NCI-H526 (cell line): ENCODE data around the gene CDK14.
A peak's percentile ranks its signal among the peaks of the same experiment; 100 is the strongest.

ENCODE experiments used
- DNase-seq, 2 experiments: peaks; one replicate each; lab custom pipeline; 2025; lab: John Stamatoyannopoulos, UW

The CDK14 gene

DNA sequence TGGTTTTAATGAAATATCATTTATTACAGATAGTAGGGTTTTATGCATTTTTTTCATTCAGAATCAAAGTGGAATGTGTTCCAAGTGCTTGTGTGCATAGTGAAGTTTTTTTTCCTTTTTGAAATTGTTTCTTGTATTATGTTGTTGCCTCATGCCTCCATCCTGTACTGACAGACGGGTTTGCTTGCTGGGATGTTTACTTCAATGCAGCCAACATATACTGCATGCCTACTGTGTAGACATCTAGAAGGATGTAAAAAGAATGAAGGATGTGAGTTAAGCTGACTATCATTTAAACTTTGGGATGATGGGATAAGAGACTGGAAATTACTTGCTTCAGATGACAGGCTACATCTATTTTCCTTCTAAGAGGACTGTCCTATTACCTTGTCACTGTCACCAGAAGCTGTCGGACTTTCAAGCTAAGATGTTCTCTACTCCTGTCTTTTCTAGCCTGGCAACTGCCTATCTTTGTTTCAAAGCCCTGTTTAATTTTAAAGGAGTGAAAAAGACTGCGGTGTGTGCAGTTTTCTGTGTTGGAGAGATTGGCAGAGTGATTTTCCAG lies 243.7 kb downstream of the CDK14 start:
- DNase-seq = no peak

DNA sequence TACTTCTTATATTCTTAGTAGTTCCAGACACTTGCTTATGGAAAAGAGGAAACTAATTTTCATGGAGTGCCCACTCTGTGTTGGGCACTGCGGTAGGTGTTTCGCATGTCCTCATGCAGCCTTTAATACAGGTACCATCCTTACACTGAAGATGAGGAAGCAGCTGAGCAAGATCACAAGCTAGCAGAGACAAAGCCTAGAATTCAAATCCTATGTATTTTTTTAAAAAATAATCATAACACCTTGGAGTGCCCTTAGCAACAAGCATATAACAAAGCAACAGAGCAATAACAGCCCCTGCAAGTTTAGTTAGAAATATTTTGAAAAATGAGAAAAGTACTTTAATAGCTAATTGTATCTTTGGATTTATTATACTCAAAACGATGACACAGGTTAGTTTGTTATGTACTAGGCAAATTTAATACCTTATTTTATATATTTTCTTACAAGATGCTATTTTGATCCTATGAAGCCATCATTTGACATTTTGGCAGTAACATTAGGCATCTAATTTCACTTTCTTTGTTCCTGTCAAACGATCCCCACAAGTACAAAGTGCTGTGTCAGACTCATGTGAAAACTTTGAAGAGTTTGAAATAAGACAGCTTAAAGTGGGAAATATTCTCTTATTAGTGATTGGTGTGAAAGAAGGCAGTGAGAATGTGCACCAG lies 245.8 kb downstream of the CDK14 start:
- no peak for DNase-seq

DNA sequence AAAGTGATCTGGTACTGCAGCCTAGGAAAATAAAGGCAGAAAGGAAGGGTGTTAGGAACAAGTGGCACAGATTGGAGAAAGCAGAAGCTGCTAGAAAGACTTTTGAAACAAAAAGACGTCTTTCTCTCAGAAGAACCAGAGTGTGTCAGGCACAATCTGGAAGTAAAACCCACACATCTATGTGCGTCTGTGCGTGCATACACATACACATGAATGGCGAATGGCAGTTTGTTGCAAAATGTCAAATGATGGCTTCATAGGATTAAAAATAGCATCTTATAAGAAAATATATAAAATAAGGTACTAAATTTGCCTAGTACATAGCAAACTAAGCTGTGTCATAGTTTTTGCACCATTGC lies 246.3 kb downstream of the CDK14 start:
- no peak for DNase-seq

DNA sequence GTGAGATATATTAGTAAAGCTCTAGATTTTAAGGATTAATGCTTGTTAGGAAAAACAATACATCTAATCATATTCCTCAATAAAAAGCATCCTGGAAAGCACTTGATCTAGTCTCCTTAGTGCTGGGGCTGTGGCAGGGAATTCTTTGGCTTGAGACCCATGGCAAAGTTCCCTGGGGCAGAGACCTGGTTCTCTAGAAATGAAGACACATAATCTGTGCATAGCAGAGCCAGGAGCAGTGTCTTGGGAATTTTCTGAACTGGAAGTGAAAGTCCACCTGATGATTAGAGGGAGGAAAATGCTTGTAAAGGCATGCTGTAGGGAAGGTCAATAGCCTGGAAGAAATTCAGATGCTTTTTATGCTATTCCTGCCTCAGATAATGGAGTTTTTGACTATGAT lies 247.4 kb downstream of the CDK14 start:
- DNase-seq = peak in 1 of 2 experiments; percentile 39

DNA sequence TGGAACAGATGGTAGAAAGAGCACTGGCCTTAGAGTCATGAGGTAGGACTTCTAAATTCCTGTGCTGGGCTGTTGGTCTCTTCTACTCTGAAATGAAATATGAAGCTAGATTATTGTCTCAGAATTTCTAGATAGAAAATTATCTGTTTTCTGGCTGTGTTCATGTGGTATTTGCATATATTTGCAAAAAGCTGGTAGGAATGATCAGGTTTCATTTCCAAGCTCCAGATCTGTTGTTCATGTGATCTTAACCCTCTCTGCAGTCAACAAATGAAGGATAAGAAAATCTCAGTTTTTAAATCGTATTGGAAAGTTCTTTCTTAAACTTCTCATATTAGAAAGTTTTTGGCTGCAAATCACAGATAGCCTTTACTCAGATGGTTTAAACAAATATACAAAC lies 248.3 kb downstream of the CDK14 start:
- peak; percentile 89 to 91 for DNase-seq

GRCh38 chr7:90846192-90846591 lies 250.1 kb downstream of the CDK14 start:
- DNase-seq = no peak

GRCh38 chr7:90850066-90850465 lies 253.9 kb downstream of the CDK14 start:
- no peak for DNase-seq

DNA sequence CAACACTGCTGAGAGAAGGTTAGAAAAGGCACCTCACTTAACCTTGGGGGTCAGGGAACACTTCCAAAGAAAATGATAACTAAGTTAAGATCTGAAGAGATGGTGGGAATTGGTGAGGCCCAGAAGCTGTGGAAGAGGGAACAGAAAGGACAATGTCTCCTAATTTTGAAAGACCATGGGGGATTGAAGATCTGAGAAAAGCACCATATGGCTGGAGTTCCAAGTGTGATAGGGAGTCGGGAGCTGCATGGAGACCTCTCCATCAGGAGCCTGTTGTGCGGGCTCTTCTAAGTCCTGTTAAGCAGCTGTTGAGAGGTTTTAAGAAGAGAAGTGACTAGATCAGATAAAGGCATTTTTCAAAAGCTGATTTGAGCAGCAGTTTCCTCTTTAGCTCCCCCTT lies 254.3 kb downstream of the CDK14 start:
- DNase-seq = no peak

DNA sequence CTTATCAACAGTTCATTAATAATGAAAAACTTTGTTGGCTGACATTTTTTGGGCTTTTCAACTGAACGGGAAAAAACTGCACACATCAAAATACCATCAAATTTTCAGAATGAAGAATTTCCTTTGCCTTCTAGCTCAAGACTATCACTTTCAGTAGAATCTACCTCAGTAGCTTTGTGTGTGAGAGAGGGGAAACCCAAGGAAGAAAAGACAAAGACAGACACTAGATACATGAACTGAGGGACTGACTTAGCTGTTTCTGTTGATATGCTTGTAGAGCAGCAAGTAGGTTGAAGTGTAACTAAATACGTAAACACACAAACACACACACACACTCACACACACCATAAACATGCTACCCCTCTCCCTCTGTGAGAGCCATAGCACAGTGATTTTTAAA lies 257.1 kb downstream of the CDK14 start:
- DNase-seq = no peak

DNA sequence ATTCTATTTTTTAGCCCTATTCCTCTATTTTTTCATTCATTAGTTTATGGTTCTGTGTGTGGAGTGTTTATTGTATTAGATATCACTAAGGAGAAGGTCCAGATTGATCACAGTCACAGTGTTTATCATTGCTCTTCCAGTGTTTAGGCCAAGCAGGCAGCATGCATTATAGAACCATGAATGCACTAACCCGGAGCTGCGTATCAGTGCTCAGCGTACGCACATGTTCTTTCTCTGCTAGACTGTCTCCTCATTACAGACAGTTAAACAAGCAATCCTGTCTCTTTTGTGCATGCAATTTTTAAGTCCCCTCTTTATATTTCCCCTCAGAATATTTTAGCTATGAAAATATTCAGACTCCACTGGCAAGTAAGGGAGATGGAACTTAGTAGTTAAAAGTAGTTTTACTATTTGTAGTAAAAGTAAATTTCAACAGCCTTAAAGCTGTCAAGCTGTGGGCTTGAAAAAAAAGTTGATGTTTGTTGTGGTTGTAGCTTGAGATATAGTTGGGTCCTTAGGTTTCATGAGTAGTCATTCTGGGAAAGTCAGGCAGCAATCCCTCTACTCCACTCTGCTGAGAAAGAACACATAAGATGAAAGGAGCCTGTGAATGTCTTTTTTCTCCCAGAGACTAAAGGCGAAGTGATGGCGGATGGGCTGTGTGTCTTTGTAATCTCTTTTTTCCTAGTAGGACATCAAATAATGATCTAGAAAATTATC lies 260.4 kb downstream of the CDK14 start:
- no peak for DNase-seq

GRCh38 chr7:90857603-90858002 lies 261.5 kb downstream of the CDK14 start:
- no peak for DNase-seq

GRCh38 chr7:90858546-90858945 lies 262.4 kb downstream of the CDK14 start:
- no peak for DNase-seq

- no peak for DNase-seq
These were observed 263.4 kb downstream of the CDK14 start for GRCh38 chr7:90859521-90859920.

- peak; percentile 81 to 89 for DNase-seq
These were observed 268.0 kb downstream of the CDK14 start for GRCh38 chr7:90864088-90864487.

DNA sequence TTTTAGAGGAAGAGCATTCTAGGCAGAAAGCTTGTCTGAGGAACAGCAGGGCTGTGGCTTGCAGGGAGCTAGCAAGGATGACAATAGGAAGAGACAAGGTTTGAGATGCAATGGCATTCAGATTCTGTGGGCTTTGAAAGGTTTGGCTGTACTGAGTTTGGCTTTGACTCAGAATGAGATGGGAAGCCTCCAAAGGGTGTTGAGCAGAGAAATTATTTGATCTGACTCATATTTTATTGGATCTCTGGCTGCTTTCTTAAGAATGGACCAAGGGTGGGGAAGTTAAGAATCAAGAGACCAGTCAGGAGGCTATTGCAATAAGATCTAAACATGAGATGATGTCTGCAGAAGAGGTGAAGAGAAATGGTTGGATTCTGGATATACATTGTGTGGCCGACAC lies 273.2 kb downstream of the CDK14 start:
- DNase-seq = no peak

DNA sequence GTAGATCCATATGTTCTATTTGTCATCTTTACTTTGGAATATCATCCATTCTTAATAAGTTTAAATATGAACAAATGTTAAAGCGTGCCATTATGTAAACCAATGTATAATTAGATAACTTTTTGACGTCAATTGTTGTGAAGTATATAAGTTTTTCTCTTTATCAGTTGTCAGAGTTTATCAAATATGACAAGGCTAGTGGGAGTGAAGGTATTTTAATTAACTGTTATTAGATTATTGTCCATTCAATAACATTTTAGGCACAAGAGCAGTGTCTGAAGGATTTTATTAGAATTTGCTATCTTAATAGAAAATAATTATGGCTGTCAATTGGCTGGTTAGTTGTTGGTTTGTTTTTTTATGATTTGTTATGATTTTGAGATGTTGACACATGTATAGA lies 280.6 kb downstream of the CDK14 start:
- DNase-seq = no peak

GRCh38 chr7:90877201-90877600 lies 281.1 kb downstream of the CDK14 start:
- DNase-seq = no peak

DNA sequence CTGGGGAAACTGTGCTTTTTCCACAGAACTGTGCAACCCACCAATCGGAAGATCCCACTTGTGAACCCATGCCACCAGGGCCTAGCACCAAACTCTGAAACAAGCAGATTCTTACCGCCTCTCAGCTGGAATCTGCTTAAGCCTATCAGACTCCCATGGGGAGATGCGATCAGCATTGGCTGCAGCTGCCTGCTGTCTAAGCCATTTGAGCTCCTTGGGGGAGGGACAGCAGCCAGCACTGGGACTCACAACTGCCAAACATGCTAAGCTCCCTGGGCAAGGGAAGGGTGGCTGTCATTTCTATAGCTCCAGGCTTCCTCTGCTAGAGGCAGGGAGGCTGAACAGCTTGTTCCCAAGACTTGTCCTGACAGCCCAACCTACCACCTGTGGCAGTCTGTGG lies 283.8 kb downstream of the CDK14 start:
- no peak for DNase-seq

DNA sequence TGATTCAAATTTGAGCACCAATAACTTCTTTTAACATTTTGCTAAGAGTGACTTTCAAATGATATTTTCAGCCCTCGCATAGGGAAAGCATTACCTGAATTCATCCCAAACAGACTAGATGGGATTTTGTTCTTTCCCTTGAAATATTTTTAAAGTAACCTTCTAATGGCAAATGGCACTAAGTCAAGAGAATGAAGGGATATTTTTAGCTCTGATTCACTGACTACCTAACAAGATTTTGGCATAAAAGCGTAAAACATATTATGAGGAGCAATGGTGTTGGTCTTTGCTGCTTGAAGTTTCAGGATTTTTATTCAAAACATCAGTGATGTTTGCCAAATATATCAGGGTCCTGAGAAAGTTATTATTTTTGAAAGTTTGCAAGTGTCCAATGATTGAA lies 290.3 kb downstream of the CDK14 start:
- DNase-seq = no peak

- DNase-seq = no peak
These were observed 293.1 kb downstream of the CDK14 start for GRCh38 chr7:90889210-90889609.

GRCh38 chr7:90889644-90890043 lies 293.5 kb downstream of the CDK14 start:
- no peak for DNase-seq

DNA sequence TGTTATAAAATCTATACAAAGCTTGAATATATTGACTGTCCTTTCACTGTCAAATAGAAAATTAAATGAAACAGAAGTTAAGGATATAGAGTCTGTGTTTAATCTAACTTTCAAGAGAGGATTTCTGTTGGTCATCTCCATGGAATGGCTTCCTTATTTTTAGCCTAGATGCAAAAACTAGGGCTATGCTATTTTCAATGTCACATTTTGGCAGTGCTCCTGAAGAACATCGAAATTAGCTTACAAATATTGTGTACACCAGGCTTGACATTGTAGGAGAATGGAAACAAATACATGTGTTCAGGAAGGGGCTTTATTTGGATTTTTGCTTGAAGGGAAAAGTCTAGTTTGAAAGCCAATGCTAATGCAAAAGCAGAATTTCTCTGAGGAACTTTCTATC lies 295.4 kb downstream of the CDK14 start:
- DNase-seq = no peak

- DNase-seq = no peak
These were observed 296.1 kb downstream of the CDK14 start for GRCh38 chr7:90892213-90892612.

GRCh38 chr7:90894122-90894521 lies 298.0 kb downstream of the CDK14 start:
- no peak for DNase-seq
